OCI-LY7 (cell line): ENCODE results near the gene AP3S2. TPM values are rescaled to one million over a fixed set of nuclear protein-coding genes. Genes with fewer than 3 reads are reported as not detected.

Source experiments
- BruUV-seq: library from RNA; stranded (reverse); fragments of 400-500 nt; replicated peaks from 2 replicates; lab custom pipeline; 2021; lab: Mats Ljungman, UMichigan
- CTCF ChIA-PET: fragments of 300-600 bp; sonication (Branson Sonifier 250); formaldehyde crosslinking; loops from one replicate; lab custom pipeline; 2022; ENCODE audit warnings: antibody characterized with exemption; ENCODE audit not compliant: unreplicated experiment; lab: Charles Lee
- POLR2A ChIA-PET: fragments of 300-600 bp; sonication (Branson Sonifier 250); formaldehyde crosslinking; loops from one replicate; lab custom pipeline; 2022; ENCODE audit warnings: antibody characterized with exemption; lab: Charles Lee
- DNase-seq: peaks from one replicate; pipeline ENCODE4 v3.0.0-alpha.2; 2015; ENCODE audit warnings: low spot score
- H2AFZ ChIP-seq: fragments of 200-600 bp; sonication (generic), shearing (Covaris generic); 2 replicates; pipeline ENCODE4 v1.6.1; 2014; ENCODE audit warnings: mild to moderate bottlenecking, antibody characterized with exemption, low read length, moderate library complexity
- H3K27ac ChIP-seq: fragments of 200-600 bp; sonication (generic); 2 replicates; pipeline ENCODE4 v1.5.1; 2014; ENCODE audit warnings: mixed run types, low read depth, mild to moderate bottlenecking, moderate library complexity, low read length, inconsistent platforms; ENCODE audit not compliant: poor library complexity, severe bottlenecking
- H3K36me3 ChIP-seq: fragments of 200-600 bp; sonication (generic); 2 replicates; pipeline ENCODE4 v1.6.1; 2014; ENCODE audit warnings: mild to moderate bottlenecking, antibody characterized with exemption, low read length, moderate library complexity, mixed read lengths; ENCODE audit not compliant: insufficient read depth
- H3K4me1 ChIP-seq: fragments of 200-600 bp; sonication (generic); 2 replicates; pipeline ENCODE4 v1.5.1; 2014; ENCODE audit warnings: mild to moderate bottlenecking, low read length; ENCODE audit not compliant: insufficient read depth, poor library complexity, severe bottlenecking
- H3K4me2 ChIP-seq: fragments of 200-600 bp; sonication (generic); 2 replicates; pipeline ENCODE4 v1.6.1; 2014; ENCODE audit warnings: mild to moderate bottlenecking, low read length
- H3K4me3 ChIP-seq: fragments of 200-600 bp; sonication (generic); 2 replicates; pipeline ENCODE4 v1.5.1; 2014; ENCODE audit warnings: mild to moderate bottlenecking, low read depth, low read length; ENCODE audit not compliant: poor library complexity, severe bottlenecking
- H3K79me2 ChIP-seq: fragments of 200-600 bp; sonication (generic); 2 replicates; pipeline ENCODE4 v1.6.1; 2016; ENCODE audit warnings: low read depth, mild to moderate bottlenecking, low read length, moderate library complexity, mixed read lengths; ENCODE audit not compliant: insufficient read depth
- H3K9me2 ChIP-seq: fragments of 200-600 bp; sonication (generic); 2 replicates; pipeline ENCODE4 v1.6.1; 2016; ENCODE audit warnings: mild to moderate bottlenecking, low read length, mixed read lengths; ENCODE audit not compliant: insufficient read depth
- H3K9me3 ChIP-seq: fragments of 200-600 bp; sonication (generic); 2 replicates; pipeline ENCODE4 v1.6.1; 2014; ENCODE audit warnings: mild to moderate bottlenecking, mixed run types, low read length, mixed read lengths
- H4K20me1 ChIP-seq: fragments of 200-600 bp; sonication (generic); 2 replicates; pipeline ENCODE4 v1.6.1; 2014; ENCODE audit warnings: mild to moderate bottlenecking, antibody characterized with exemption, low read length, moderate library complexity, mixed read lengths; ENCODE audit not compliant: insufficient read depth
- EZH2phosphoT487 ChIP-seq: fragments of 200-600 bp; sonication (generic); IDR thresholded peaks from 2 replicates; pipeline ENCODE4 v1.6.1; 2018; ENCODE audit warnings: low read depth, borderline replicate concordance, mild to moderate bottlenecking, mixed run types, antibody characterized with exemption, low read length, moderate library complexity, mixed read lengths
- intact Hi-C: fragments of 100-400 bp; cut with micrococcal nuclease; formaldehyde crosslinking; loops from one replicate; pipeline ENCODE4 v1.10.0; 2022; ENCODE audit not compliant: unreplicated experiment
- total RNA-seq, 2 experiments: library from RNA; depleted of rRNA in 1 of 2; stranded (reverse); fragments of >200 nt in 1 of 2; shearing (Covaris generic) in 1 of 2; gene quantifications; 2 replicates each; pipeline ENCODE4 v1.2.3, GENCODE V29; 2014 to 2022
- TF ChIP-seq, protein P1 (sequence below): fragments of 200-600 bp; sonication (generic); conservative IDR thresholded peaks from 2 replicates; pipeline ENCODE4 v1.5.1; 2014; ENCODE audit warnings: mild to moderate bottlenecking, antibody characterized with exemption, low read length, moderate library complexity, mixed read lengths

AP3S2 gene
- total RNA-seq, 2 experiments from 2014 or later = 20.8 to 30.4 TPM

DNA sequence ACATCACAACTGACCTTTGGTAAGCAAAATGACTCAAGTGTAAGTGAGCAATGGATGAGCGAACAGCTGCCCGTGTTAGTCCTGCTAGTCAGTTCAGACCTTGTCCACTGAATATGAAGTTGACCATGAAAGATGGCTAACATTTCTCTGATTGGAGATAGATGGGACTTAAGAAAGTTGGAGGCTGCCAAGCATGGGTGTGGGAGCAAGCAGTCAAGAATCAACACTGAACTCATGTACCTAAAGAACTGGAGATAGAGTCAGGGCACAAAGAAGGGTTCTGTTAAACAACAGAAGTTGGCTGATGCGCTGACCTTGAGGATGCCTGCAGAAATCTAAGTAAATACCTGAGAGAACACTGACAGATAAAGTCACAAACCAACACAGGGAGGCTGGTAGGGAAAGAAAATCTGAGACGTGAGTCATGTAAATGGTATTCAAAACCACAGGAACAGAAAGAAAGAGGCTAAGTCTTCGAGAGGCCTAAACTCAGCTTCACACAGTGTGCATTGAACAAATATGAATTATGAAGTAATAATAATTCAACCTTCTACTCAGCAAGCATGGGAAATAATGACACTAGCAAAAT lies 48.4 kb downstream of the AP3S2 start:
- intact Hi-C loops = no loop called here
- no peak for TF ChIP-seq EZH2phosphoT487
- TF ChIP-seq, protein P1, sequence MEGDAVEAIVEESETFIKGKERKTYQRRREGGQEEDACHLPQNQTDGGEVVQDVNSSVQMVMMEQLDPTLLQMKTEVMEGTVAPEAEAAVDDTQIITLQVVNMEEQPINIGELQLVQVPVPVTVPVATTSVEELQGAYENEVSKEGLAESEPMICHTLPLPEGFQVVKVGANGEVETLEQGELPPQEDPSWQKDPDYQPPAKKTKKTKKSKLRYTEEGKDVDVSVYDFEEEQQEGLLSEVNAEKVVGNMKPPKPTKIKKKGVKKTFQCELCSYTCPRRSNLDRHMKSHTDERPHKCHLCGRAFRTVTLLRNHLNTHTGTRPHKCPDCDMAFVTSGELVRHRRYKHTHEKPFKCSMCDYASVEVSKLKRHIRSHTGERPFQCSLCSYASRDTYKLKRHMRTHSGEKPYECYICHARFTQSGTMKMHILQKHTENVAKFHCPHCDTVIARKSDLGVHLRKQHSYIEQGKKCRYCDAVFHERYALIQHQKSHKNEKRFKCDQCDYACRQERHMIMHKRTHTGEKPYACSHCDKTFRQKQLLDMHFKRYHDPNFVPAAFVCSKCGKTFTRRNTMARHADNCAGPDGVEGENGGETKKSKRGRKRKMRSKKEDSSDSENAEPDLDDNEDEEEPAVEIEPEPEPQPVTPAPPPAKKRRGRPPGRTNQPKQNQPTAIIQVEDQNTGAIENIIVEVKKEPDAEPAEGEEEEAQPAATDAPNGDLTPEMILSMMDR = no peak
- BruUV-seq = no TSS peak
- Histone ChIP-seq H3K27ac (no peak overlapping the region), H3K4me1 (no peaks in the 10 kb centered on the region), H4K20me1 (no peaks in the 10 kb centered on the region), H3K4me3 (no peak overlapping the region), H3K36me3 (peaks cover 8% of the 10 kb centered on the region; the same call in 1 of the 2 replicates), H3K4me2 (no peak overlapping the region), H3K79me2 (no peaks in the 10 kb centered on the region), H3K9me3 (no peaks in the 10 kb centered on the region), H2AFZ (no peak overlapping the region), H3K9me2 (no peaks in the 10 kb centered on the region)
- no peak for DNase-seq
- CTCF ChIA-PET = no interaction called here
- POLR2A ChIA-PET = interaction anchor here (0.7 kb wide), 1 partner anchor 127 kb away, joined by 3 read pairs; no protein-coding TSS in a partner anchor

DNA sequence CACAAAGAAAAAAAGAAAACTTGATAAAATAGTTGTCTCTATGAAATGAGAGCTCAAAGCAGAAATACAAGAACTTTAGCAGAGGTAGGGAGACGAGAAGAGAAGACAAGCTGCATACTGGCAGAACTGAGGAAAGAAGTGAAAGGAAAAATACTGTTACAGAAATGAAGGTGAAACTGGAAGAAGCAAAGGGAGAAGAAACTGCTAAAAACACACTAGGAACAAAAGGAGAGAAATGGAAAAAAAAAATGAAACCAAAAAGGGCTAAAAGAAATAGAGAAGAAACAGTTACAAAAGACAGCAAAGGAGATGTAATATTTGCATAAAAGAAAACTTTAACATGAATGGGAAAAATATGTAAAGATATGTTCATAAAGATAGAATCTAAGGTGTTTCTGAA lies 51.8 kb downstream of the AP3S2 start:
- intact Hi-C loops = no loop called here
- no peaks in the 10 kb centered on the region for H3K79me2 ChIP-seq
- H4K20me1 ChIP-seq = no peaks in the 10 kb centered on the region
- H3K36me3 ChIP-seq = peaks cover 10% of the 10 kb centered on the region
- CTCF ChIA-PET = no interaction called here
- no peak overlapping the region for H3K4me3 ChIP-seq
- no peak overlapping the region for H3K27ac ChIP-seq
- no peak for TF ChIP-seq EZH2phosphoT487
- TF ChIP-seq, protein P1 = no peak
- no peak for DNase-seq
- no peak overlapping the region for H3K4me2 ChIP-seq
- H3K9me3 ChIP-seq = no peaks in the 10 kb centered on the region
- H3K4me1 ChIP-seq = no peaks in the 10 kb centered on the region
- no peak overlapping the region for H2AFZ ChIP-seq
- BruUV-seq = no TSS peak
- POLR2A ChIA-PET = no interaction called here
- H3K9me2 ChIP-seq = no peaks in the 10 kb centered on the region

DNA sequence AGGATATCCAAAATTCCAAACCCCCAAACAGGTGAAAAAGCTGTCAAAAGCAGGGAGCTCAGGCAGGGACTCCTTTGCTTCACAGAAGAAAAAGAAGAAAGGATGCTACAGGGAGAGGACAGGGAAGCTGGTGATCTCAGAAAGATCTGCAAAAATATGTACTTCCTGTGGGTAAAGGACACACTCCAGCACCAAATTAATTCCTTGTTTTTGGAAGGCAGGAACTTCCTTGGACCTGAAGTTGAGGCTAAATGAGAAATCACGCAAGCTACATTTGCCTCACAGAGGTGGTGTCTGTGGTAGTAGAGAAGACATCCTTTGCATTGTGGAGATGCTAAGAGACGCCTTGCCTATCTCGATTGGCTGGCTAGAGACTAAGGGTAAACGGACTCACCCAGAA lies 52.5 kb downstream of the AP3S2 start:
- Histone ChIP-seq H3K4me1 (no peaks in the 10 kb centered on the region), H2AFZ (no peak overlapping the region), H3K9me2 (no peaks in the 10 kb centered on the region), H3K9me3 (no peaks in the 10 kb centered on the region), H3K36me3 (peaks cover 16% of the 10 kb centered on the region), H3K79me2 (no peaks in the 10 kb centered on the region), H3K4me3 (no peak overlapping the region), H4K20me1 (no peaks in the 10 kb centered on the region), H3K27ac (no peak overlapping the region), H3K4me2 (no peak overlapping the region)
- CTCF ChIA-PET = no interaction called here
- no peak for TF ChIP-seq EZH2phosphoT487
- TF ChIP-seq, protein P1 = no peak
- DNase-seq = no peak
- POLR2A ChIA-PET = interaction anchor here (0.5 kb wide), 1 partner anchor 636 kb away, joined by 3 read pairs; no protein-coding TSS in a partner anchor
- no TSS peak for BruUV-seq
- intact Hi-C loops = no loop called here
